HG03045 (cell line): ENCODE measurements around the gene PEF1.

Experiments
- ATAC-seq: cut with Tn5 transposase; IDR thresholded peaks from one replicate; pipeline ENCODE4 v1.9.1; 2021; ENCODE audit warnings: mild to moderate bottlenecking, moderate library complexity; ENCODE audit not compliant: unreplicated experiment

Gene PEF1

GRCh38 chr1:31644560-31645273 is at the start of gene PEF1:
TSS of gene PEF1 (minus strand) at chr1:31644876. CDS start at chr1:31644864, 12 bp downstream.
- peak; percentile 89 for ATAC-seq

GRCh38 chr1:31693231-31693630 is 48.6 kb upstream of the PEF1 start:
- no peak for ATAC-seq

- no peak for ATAC-seq
These were observed 47.3 kb upstream of the PEF1 start for GRCh38 chr1:31691951-31692350.

GRCh38 chr1:31691446-31691845 is 46.8 kb upstream of the PEF1 start:
- no peak for ATAC-seq

- no peak for ATAC-seq
These were observed 46.2 kb upstream of the PEF1 start for GRCh38 chr1:31690921-31691320.

GRCh38 chr1:31689854-31690253 is 45.2 kb upstream of the PEF1 start:
- ATAC-seq = no peak

GRCh38 chr1:31689379-31689778 is 44.7 kb upstream of the PEF1 start:
- ATAC-seq = no peak

GRCh38 chr1:31688233-31688918 is 43.7 kb upstream of the PEF1 start:
- no peak for ATAC-seq

GRCh38 chr1:31687601-31688000 is 42.9 kb upstream of the PEF1 start:
- ATAC-seq = no peak

- no peak for ATAC-seq
These were observed 41.1 kb upstream of the PEF1 start for GRCh38 chr1:31685795-31686194.

- ATAC-seq = no peak
These were observed 39.3 kb upstream of the PEF1 start for GRCh38 chr1:31683997-31684396.

GRCh38 chr1:31681415-31681814 is 36.7 kb upstream of the PEF1 start:
- ATAC-seq = no peak

GRCh38 chr1:31679676-31680230 is 35.1 kb upstream of the PEF1 start:
- ATAC-seq = no peak

- no peak for ATAC-seq
These were observed 34.4 kb upstream of the PEF1 start for GRCh38 chr1:31679091-31679490.

GRCh38 chr1:31678681-31679080 is 34.0 kb upstream of the PEF1 start:
- no peak for ATAC-seq

- no peak for ATAC-seq
These were observed 33.3 kb upstream of the PEF1 start for GRCh38 chr1:31677949-31678348.

GRCh38 chr1:31677401-31677800 is 32.7 kb upstream of the PEF1 start:
- ATAC-seq = no peak

GRCh38 chr1:31675756-31676155 is 31.1 kb upstream of the PEF1 start:
- no peak for ATAC-seq

- ATAC-seq = no peak
These were observed 30.5 kb upstream of the PEF1 start for GRCh38 chr1:31675161-31675560.

GRCh38 chr1:31674626-31675025 is 29.9 kb upstream of the PEF1 start:
- no peak for ATAC-seq

- ATAC-seq = no peak
These were observed 28.8 kb upstream of the PEF1 start for GRCh38 chr1:31673433-31673832.

GRCh38 chr1:31672986-31673385 is 28.3 kb upstream of the PEF1 start:
- ATAC-seq = no peak
